Measurements from ENCODE around the gene ADI1.
"Not testable (repeated sequence)": the region's sequence is repeated elsewhere in the genome, so short reads cannot be mapped to it uniquely, and the experiment has no call there.

Gene ADI1

DNA sequence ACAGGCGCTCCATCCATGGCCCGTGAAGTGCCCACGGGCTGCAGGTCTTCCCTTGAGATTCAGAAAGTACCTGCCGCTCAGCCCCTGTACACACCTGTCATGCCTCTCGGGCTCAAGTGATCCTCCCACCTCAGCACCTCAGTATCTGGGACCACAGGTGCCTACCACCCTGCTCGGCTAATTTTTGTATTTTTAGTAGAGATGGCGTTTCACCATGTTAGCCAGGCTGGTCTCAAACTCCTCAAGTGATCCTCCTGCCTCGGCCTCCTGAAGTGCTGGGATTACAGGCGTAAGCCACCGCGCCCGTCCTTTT is 26.9 kb downstream of the ADI1 start:
- not testable (repeated sequence) for DNase-seq

- no peak for DNase-seq
These were observed 27.4 kb downstream of the ADI1 start for GRCh38 chr2:3491716-3492474.

DNA sequence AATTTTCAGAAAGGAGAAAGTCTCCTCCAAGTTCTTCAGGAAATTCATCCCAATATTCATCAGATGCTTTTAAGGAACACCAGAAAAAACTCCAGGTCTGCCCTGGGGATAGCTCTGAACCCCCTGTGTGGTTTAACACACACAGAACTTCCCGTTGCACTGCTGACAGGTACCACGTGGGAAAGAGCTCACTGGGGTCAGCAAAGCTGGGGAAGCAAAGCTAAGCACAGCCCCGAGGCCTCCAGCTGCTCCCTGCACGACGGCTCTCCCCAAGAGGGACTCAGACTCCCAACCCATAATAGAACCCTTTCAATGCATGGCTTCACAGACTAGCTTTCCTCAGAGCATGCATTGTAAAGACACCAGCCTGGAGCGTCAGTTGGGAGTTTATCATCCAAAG is 28.0 kb downstream of the ADI1 start:
- no peak for DNase-seq

- DNase-seq = no peak
These were observed 28.9 kb downstream of the ADI1 start for GRCh38 chr2:3490191-3491170.

DNA sequence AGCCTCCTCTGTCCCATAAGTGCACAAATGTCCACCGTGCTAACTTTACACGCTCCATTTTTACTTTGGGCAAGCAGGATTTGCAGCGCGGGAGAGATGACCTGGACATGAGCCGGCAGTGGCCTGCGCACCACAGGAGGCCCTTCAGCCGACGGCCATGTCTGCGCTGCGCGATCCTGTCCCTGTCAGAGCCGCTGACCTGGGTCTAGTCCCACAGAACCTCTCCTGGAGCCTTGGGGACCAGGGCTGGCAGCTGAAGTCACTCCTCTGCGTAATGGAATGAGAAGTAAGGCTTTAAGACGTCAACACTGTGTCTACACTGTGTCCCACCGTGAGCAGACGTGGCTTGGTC is 29.6 kb downstream of the ADI1 start:
- no peak for DNase-seq

DNA sequence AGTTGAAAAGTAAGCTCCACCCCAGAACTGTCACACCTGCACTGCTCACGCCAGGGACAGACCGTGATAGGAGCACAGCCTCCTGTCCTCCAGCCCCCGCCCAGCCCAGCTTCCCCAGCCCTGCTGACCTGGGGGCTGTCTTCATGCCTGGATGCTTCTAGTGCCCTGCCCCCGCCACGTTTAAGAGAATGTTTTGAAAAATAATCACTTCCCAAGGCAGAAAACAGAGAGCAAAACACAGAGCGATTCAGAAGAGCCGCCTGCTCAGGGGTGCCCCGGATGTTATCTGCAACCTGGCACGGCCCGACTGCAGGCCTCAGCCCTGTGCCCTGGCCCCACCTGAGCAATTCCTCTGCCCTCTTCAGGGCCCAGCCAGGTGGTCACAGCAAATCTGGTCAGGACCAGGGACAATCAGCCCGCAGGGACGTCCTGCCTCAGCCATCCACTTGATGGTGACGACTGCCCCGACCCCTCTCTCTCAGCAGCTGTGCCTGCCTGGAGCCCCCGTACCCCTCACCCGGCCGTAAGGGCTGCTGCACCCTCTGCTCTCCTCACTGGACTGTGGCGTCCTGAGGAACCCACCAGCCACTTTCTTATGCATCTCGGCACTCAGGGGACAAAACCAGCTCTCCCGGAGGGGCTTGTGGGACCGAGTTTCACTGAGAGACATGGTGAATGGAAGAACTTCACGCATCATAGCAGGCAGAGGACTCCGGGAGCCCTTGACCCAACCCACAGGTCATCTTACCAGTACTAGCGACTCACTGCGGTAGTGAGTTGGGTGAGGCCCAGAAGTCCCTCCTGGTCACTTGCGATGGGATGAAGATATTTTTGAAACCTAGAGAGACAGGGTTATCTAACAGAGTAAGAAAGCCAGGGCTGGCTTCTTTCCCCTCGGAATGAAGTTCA is 30.2 kb downstream of the ADI1 start:
- DNase-seq = no peak

GRCh38 chr2:3488061-3488531 is 31.2 kb downstream of the ADI1 start:
- DNase-seq = no peak

GRCh38 chr2:3487432-3487831 is 31.9 kb downstream of the ADI1 start:
- DNase-seq = no peak

DNA sequence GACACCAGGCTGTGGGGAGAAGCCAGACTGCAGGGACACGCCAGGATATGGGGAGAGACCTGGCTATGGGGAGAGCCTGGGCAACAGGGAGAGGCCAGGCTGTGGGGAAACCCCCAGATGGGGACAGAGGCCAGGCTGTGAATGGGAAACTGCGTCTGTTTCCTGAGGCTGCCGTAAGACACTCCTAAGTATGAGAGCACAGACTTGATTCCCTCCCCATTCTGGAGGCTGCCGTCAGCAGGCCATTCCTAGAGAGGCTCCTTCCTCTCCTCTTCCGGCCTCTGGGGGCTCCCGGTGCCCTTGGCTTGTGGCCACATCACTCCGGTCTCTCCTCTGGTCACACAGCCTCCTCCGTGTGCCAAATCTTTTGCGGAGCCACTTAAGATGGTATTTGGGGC is 32.3 kb downstream of the ADI1 start:
- no peak for DNase-seq

DNA sequence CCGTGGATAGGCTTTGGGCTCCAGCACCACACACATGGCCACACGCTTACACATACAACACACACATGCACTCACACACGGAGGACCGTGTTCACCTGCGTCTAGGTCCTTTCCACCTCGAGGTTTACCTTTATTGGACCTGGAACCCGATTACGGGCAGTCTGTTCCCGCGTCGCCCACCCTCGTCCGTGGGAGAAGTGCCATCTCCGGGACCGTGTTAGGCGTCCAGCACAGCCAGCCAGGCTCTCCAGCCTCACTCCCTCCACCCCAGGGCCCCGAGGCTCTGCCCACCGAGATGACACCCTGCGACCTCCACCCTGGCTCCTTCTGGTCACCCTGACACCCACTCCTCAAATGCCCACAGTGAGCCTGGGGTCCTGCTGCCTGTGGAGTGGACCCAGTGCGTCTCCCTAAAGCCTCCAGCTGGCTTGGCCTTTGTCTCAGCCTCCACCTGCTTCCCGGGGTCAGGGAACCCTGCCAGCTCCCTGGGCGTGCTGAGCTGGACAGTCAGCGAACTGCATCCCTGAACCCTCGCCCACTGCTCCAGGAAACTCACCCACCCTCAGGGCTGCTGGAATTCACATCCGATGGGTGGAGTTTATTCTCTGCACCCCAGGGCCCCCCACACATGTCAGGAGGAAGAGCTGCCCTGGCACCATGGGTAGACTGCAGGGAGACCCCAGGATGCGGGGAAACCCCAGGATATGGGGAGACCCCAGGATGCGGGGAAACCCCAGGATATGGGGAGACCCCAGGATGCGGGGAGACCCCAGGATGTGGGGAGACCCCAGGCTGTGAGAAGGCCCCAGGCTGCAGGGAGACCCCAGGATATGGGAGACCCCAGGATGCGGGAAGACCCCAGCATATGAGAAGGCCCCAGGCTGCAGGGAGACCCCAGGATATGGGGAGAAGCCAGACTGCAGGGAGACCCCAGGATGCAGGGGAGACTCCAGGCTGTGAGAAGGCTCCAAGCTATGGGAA is 33.0 kb downstream of the ADI1 start:
- no peak for DNase-seq

DNA sequence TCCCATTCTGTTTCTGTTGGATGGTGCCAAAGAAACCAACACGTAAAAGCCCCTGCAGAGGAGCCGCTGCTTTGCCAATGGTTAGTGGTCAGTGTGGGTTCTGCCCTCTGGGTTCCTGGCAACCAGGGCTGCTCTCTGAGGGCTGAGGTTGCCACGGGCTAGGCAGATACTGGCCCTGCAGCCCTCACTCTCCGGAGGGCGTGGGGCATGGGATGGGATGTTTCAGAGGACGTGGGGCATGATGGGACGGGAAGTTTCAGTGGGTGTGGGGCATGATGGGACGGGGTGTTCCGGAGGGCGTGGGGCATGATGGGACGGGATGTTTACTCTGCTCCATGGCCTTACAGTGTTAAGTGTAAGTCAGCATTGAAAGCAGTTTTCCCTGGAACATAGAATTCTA is 34.2 kb downstream of the ADI1 start:
- no peak for DNase-seq

DNA sequence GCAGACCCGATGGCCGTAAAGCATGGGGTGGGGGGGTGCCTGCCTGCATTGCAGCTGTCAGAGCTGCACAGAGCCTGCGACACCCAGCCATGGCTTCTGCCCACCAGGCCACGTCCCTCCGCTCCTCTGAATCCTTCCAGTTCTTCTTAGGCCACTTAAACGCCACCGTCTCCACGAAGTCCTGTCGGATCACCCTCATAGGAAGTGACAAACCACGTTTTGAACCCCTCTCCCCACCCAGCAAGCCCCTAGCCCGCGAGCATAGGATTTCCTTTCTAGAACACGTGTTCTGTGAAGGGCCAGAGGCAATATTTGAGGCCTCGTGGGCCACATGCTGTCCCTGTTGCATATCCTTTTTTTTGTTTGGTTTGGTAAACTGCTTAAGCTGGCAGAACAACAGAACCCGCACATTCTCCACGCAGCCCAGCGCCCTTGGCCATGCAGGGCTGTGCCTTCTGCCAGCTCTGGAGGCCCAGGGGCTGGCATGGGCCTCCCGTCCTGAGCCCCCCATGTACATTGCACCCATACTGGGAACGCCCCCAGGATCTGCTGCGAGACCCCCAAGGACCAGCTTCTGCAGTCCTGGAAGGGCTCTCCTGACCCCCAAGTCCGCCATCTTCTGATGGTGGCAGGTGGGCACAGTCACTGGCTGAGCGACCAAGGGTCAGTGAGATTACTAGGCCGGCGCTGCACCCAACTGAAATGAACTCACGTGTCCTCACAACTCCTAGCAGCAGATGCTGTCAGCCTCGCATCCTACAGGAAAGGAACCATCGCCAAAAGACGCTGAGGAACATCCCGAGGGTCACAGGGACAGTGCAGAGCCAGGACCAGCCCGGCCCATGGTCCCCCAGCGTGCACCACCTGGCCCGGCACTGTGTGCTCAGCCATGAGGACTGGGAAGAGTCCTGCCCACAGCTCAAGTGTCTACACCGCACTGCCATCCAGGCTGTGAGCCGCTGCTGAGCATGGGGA is 35.1 kb downstream of the ADI1 start:
- no peak for DNase-seq

DNA sequence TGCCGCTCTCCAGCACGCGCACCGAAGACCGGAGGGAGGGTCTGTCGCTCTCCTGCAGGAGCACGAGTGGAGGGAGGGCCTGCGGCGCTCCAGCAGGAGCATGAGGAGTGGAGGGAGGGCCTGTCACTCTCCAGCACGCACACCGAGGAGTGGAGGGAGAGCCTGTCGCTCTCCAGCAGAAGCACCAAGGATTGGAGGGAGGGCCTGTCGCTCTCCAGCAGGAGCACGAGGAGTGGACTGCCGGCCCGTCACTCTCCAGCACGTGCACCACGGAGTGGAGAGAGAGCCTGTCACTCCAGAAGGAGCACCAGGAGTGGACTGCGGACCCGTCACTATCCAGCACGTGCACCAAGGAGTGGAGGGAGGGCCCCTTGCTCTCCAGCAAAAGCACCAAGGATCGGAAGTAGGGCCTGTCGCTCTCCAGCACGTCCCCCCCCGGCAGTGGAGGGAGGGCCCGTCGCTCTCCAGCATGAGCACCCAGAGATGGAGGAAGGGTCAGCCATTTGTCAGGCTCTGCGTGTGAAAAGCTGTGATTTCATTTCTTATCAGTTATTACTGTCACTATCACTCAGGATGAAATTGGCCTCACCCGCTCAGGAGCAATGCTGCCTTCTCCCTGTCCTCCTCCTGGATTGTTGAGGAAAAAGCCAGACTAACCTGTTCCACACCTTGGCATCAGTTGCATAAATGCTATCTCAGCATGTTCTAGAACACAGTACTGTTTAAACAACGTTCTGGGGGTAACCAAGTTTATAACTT is 35.9 kb downstream of the ADI1 start:
- DNase-seq = no peak

GRCh38 chr2:3482363-3482821 is 36.9 kb downstream of the ADI1 start:
- no peak for DNase-seq

DNA sequence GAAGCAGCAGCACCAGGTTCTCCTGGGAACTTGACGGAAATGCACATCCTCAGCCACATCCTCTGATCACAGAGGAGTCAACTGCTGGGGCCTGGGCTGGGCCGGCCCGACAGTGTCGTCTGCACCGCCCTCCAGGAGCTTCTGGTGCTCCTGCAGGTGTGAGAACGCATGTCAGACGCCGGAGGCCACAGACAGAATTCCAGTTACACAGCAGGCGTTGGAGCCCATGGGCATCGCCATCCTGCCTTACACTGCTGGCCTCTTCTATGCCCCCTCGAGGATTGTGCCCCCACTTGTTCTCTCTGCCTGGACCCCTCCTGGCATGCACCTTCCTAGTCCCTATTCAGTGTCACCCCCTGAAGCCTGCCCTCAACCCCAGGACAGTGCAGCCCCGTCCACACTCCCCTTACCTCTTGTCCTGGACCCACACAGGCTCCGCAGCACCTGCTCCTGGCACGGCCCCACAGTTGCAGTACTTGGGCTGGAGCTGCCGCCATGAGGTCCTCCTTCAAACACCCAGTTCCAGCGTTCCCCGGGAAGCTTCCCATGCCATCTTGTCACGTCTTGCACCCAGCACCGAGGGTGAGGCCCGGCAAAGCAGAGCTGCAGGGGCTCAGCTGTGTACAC is 37.5 kb downstream of the ADI1 start:
- DNase-seq = no peak

DNA sequence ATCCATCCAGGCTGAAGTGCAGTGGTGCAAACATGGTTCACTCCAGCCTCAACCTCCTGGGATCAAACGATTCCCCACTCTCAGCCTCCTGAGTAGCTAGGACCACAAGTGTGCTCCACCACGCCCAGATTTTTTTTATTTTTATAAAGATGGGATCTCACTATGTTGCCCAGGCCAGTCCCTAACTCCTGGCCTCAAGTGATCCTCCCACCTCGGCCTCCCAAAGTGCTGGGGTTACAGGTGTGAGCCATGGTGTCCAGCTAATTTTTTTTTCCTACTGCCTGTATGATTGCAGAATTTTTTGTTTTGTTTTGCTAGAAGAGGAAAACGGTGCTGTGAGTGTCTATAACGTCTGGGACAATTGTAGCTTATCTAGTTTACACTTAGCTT is 38.3 kb downstream of the ADI1 start:
- DNase-seq = no peak

DNA sequence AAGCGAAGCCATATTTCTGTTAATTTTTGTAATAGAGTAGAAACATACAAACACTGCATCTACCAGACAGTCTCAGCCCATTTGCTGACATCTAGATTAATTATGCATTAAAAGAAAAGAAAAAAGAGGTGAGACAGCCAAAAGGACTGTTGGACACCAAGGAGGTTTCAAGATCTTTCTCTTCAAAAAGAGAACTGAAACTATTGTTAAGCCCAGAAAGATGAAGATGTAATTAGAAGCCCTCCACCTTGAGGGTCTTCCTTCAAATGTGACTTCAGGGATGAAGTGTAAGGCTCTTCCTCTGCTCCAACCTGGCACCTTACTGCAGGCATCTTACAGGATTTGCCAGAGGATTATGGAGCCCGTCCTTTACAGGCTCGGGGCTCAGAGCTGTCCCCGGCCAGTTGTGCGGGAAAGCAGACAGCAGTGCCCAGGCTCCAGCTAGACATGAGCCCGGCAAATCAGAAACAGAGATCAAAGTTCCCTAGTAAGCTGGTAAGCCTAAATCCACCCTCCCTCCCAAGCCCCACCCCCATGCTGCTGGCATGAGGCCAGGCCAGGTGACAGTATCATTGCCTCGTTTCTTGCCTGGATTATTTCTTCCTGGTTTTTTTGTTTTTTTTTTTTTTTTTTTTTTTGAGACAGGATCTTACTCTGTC is 38.9 kb downstream of the ADI1 start:
- no peak for DNase-seq

GRCh38 chr2:3479430-3480320 is 39.7 kb downstream of the ADI1 start:
- DNase-seq = no peak

All from NCI-H1436 treated with DMSO at 0.1 percent for 48 hours (cell line).